ENCODE results near the gene HBD.

- no peak for TF ChIP-seq NFE2L1 (tag; IDR thresholded peaks at IDR 0.05; ENCODE audit: borderline replicate concordance, low read depth)
- TF ChIP-seq CTCF (IDR thresholded peaks at IDR 0.05 in 2 of 3, conservative IDR thresholded peaks at IDR 0.05 in 1 of 3; ENCODE audit: insufficient read depth in 2 of 3, low read depth in 1 of 3, low read length in 3 of 3), result no peak
- TF ChIP-seq, protein P1, sequence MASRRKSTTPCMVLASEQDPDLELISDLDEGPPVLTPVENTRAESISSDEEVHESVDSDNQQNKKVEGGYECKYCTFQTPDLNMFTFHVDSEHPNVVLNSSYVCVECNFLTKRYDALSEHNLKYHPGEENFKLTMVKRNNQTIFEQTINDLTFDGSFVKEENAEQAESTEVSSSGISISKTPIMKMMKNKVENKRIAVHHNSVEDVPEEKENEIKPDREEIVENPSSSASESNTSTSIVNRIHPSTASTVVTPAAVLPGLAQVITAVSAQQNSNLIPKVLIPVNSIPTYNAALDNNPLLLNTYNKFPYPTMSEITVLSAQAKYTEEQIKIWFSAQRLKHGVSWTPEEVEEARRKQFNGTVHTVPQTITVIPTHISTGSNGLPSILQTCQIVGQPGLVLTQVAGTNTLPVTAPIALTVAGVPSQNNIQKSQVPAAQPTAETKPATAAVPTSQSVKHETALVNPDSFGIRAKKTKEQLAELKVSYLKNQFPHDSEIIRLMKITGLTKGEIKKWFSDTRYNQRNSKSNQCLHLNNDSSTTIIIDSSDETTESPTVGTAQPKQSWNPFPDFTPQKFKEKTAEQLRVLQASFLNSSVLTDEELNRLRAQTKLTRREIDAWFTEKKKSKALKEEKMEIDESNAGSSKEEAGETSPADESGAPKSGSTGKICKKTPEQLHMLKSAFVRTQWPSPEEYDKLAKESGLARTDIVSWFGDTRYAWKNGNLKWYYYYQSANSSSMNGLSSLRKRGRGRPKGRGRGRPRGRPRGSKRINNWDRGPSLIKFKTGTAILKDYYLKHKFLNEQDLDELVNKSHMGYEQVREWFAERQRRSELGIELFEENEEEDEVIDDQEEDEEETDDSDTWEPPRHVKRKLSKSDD (conservative IDR thresholded peaks at IDR 0.05; ENCODE audit: low read length), result no peak
Observed at GRCh38 chr11:5223686-5224085, 10.6 kb downstream of the HBD start.

Data from K562 (cell line).